ENCODE measurements around the gene TSPAN9.

The TSPAN9 gene

DNA sequence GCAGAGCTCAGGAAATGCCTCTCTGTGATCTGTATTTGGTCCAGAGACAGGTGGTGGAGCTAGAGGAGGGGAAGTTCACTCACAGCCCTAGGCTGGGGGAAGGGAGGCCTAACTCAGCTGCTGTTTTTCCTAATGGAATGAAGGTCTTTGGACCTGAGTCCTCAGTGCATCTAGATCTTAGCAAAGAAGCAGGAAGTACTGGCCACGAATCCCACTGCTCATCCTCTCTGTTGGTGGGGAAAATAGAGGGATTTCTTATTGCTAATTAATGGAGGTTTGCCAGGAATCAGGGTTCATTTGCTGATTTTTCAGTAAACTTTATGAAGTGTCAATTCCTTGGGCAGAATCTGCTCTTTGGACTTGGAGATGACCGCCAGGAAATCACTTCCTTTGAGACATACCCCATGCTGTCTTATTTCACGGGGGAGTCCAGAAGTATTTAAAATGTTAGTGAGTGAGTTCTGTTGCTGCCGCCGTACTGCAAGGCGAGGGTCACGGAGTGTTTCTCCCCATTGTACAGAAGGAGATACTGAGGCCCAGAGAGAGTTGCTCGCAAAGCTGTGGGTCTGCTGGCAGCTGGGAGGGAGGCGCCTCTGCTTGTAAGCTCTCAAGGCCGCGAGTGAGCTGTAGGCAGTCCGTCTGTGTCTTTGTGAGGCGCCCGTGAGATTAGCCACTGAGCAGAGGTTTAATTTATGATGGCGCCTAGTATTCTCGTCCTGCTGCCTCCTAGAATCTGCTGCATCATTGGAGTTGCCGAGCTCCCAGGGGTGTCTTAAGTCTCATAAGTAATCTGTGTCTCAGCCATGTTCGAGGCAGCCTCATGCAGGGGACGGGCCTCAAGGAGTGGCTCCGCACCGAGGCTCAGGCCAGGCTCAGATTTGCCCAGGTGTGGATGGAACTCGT lies 88.2 kb downstream of the TSPAN9 start:
- no peak for DNase-seq (ENCODE audit: low read depth)

DNA sequence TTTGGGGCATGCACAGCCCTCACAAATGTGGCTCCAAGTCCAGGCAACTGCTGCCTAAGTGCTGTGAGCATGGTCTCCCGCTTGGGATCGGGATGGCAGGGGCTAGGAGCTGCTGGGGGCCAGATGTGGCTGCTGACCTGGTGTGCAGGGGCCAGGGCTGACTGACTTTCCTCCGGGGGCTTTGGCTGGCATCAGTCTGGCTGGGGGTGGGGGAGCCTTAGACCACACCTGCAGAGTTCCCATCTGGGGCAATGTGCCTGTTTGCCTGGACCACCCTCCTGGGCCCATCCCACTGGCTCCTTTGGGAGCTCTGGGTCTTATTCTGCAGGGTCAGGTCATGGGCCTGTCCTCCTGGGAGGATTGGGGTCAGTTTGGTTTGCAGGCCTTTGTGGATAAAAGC lies 90.5 kb downstream of the TSPAN9 start:
- no peak for DNase-seq (ENCODE audit: low read depth)

DNA sequence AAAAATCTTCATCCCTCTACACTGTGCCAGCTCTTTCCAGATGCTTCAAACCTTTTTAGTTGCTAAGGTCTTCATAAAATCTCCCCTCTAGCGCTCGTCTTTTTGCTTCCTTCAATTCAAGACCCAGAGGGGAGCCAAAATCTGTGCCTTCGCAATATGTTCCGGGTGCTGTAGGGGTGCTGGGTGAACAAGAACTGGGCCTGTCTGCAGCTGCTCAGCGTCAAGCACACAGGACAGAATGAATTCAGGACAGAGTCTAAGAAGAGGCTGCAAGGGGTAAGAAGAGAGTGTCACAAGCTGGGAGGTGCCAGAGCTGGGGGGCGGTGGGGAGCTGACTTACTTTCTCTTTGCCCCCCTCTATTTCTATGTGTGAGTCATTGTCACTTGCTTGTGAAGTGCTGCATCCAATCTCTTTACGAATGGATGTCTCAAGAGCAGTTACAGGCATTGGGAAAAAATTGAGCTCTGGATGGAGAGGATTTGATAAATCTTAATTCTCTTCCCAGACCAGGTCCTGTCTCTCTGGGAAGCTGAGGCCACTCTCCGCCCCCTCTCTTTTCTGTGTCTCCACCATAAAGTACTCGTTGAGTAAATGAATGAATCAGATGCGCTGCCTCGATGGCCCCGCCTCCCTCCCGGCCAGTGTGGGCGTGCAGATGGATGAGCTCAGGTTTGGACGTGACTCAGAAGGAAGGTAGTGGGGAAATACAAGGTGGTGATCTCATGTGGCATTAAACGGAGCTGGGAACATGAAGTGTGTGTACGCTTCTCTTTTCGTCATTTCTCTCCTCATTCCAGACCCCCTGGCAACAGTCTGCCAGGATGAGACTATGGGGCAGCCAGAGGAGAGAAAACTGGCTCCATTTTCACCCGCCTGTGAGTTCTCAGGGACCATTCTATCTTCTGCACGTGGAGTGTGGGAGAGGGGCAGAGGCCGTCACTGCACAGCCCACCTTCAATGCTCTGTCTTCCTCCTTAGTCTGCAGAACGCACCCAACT lies 91.3 kb downstream of the TSPAN9 start:
- DNase-seq (ENCODE audit: low read depth): no peak

DNA sequence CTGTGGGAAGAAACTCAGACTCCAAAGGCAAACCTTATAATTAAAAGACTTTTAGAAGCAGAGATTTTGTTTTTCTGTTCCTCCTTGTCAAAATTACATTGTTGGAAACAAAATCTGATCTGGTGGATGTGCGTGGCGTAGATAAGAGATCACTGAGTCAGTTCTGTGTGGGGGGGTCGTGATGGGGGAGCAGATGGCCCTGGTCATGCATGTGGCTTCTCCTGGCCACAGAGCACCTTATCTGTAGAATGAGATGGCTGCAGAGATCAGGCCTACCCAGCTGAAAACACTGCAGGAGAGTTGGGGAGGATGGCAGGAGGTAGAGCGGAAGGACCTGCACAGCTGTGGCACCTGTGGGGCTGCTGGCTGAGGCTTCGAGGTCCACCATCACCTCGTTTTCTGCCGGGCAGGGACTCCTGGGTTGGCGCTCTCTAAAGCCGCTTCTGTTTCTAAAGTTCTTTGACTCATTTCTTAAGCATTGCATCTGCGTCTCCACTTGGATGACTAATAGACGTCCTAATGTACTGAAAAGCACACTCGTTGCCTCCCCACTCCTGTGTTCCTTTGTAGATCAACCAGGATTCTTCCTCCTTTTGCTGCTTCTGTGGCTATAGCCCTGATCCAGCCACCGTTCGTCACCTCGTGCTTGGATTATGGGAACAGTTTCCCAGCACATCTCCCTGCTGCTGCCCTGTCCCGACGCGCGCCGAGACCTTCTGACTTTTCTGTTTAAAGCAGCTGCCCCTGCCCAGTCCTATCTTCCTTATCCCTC lies 93.4 kb downstream of the TSPAN9 start:
- no peak for DNase-seq (ENCODE audit: low read depth)

DNA sequence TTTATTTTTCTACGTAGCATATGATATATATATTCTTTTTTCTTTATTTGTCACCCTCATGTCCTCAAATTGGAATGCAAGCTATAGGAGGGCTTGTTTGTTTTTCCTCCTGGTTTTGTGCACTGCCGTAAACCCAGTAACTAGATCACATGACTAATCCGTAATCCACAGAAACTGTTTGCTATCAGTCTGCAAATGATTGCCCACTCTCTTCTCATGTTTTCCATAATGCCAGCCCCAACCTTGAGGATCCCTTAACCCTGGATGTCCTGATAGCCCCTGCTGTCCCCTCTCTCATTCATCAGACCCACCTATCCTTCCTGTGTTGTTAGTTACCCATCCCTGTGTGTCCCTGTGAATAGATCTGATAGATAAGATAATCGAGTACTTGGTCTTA lies 94.0 kb downstream of the TSPAN9 start:
- DNase-seq (ENCODE audit: low read depth): no peak

DNA sequence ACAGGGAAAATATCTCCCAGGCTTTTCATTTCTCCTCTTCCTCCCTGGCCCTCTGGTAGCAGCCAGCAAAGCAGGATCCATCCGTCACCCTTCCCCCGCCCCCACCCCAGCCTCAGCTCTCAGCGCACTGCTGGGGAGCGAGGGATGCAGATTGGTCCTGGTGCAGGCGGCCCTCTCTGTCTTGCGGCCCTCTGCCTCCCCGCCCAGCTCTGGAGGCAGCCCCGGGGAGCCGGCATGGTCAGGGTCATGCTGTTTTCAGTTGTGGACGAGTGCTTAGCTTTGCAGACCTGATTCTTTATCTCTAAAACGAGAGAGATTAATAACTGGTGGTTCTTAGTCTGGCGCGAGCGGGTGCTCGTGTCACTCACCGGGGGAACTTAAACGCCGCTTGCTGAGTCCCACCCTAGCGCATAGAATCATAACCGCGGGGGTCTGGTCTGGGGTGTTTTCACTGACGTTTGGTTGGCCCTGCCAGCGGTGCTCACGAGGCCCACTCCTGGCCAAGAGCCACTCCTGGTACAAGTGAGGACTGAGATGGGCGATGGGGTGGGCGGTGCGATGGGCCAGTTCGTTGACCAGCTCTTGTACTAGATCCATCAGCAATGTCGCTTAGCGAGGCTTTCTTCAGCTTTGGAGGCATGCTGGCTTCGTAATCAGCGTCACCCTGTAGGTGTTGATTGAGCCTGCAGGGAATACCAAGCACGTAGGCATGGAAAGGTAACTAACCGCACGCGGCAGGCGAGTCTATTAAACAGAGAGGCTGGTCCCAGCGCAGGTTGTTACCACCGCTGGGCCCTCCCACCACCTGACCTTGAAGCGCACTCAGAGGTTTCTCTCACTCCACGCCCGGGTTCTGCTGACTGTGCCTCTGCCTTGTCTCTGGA lies 95.2 kb downstream of the TSPAN9 start:
- DNase-seq (ENCODE audit: low read depth): no peak

DNA sequence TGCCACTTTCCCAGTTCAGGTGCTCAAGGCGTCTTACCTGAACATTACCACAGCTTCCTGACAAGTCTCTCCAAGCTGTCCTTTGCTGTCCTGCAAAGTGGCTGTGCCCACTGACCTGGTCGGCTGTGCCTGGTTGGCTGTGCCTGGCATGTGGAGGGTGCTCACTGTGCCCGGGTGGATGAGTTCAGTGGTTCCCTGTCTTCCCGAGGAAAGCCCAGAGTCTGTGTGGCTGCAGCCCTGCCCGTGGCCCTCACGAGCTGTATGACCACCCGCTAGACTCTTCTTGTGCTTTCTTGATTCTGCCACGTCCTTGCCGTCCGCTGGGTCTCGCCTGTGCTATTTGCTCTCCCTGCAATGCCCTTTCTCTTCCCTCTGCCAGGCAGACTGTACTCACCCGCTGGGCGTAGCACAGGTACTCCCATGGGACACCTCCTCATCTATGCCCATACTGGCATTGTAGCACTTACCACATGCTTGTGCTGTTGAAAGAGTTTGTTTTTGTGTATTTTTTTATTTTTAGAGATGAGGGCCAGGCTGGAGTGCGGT lies 95.9 kb downstream of the TSPAN9 start:
- no peak for DNase-seq (ENCODE audit: low read depth)

DNA sequence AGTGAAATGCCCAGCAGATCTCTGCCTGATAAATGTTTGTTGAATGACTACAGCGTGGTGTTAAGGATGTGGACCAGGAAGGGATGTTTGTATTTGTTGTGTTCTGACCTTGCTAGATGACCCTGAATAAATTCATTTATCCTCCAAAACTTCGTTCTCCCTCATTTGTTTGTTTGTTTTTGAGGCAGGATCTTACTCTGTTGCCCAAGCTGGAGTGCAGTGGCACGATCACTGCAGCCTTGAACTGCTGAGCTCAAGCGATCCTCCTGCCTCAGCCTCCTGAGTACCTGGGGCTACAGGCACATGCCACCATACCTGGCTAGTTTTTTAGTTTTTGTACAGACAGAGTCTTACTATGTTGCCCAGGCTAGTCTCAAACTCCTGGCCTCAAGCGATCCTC lies 96.7 kb downstream of the TSPAN9 start:
- no peak for DNase-seq (ENCODE audit: low read depth)

DNA sequence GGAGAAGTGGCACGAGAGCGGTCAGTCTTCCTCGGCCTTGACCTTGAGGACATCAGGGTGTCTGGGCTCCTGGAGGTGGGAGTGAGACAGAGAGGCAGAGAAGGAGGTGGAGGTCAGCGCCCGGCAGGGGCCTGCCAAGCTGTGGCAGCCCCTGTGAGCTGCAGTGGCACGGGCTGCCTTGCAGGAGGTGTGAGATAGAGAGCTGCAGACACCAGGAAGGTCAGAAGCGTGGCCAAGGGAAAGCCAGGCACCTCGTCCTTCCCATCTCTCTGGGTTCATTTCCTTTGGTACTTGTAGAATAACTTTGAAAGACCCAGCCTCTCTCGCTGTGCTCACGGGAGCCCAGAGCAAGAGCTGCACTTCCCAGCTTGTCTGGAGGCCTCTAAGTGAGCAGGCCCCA lies 98.1 kb downstream of the TSPAN9 start:
- no peak for DNase-seq (ENCODE audit: low read depth)

DNA sequence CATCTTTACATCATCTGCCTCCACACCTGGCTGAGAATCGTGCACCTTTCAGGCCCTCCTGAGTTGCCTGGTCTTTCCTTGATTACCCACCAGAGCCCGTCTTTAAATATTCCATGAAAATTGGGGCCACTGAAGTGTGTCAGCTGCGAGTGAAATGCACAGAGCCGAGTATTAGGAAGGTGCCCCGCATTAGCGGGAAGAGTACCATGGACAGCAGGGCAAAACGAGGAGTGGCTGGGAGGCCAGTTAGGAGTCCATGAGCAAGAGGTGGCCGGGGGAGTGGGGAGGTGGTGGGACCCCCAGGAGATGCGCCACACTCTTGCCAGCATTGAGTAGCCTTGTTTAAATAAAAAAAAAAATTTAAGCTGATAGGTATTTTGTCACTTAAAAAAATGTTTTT lies 99.6 kb downstream of the TSPAN9 start:
- no peak for DNase-seq (ENCODE audit: low read depth)

DNA sequence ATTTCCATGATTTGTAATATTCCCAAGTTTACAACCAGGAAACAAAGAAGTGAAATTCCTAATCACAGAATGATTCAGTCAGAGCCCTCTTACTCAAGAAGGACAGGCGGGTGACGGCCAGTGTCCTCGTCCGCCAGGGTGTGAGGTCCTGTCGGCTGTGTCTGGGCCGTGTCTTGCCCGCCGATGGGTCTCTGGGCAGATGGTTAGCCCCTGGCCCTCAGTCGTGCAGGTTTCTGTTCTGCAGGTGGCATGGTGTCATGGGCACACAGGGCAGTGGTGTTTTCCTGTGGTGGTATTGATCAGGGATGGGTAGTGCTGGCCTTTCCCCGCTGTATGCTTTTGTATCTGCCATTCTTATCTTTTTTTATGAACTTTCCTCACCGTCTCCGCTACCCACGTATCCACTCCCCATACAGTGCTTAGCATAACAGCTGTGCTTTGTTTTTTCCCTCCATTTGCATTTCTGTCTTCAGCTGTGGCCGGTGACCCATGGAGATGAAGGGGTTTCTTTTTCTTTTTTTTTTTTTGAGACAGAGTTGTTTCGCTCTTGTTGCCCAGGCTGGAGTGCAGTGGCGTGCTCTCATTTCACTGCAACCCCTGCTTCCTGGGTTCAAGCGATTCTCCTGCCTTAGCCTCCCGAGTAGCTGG lies 100.7 kb downstream of the TSPAN9 start:
- no peak for DNase-seq (ENCODE audit: low read depth)

DNA sequence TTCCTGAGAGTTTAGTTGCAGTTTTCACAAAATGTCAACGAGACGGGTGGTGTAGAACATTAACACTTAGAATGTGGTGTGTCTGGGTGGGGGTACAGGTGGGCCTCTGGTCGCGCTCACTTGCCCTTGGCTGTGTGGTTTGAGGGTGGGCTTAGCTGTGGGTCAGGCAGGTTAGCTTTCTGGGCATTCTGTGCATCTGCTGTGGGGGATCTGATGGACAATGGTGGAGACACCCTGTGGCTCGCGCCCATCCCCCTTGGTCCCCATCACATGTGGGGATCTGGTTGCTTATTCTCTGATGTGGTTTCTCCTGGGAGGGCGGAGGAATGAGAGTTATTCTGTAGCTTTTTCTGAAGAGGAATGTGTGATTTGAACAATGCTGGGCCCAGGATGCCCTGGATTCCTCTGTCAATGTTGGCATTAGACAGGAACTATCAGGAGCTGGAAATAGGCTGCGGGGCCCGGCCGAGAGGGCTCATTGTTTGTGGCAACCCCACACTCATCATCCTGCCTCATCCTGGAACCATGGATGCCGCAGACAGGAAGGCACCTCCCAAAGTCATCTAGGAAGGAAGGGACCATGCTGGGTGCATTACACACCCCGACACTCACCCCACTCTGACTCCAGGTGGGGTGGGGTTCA lies 101.6 kb downstream of the TSPAN9 start:
- no peak for DNase-seq (ENCODE audit: low read depth)

DNA sequence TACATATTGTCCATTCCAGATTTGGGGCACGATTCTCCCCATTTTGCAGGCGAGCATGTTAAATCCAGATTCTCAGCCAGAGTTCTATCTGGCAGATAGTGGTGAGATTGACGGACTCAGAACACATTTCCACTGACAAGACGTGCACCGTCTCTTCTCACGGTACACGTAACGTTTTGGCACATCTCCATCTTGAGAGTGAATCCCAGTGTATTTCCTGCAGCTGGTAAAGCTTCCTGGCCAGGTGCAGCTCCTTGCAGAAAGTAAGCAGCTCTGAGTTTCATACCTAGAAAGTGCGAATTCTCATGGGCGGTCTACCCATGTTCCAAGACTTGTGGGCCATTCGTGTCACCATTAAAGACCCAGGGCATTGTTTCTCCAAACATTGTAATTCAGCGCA lies 102.6 kb downstream of the TSPAN9 start:
- no peak for DNase-seq (ENCODE audit: low read depth)

DNA sequence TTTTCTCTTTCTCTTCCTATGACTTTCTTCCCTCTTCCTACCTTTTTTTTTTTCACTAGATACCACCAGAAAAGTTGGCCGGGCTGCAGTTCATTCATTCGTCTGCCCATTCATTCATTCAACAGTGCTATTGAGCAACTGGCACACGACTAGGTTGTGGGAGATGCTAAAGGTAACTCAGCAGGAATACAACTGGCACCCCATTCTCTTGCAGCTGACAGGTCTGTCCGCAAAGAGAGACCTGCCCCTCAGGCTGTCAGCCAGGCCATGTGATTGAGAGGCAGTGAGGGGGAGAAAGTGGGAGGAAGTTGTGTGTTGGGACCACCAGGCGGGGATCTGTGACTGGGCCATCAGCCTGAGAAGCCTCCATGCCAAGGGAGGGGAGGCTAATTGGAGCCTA lies 105.2 kb downstream of the TSPAN9 start:
- DNase-seq (ENCODE audit: low read depth): no peak

DNA sequence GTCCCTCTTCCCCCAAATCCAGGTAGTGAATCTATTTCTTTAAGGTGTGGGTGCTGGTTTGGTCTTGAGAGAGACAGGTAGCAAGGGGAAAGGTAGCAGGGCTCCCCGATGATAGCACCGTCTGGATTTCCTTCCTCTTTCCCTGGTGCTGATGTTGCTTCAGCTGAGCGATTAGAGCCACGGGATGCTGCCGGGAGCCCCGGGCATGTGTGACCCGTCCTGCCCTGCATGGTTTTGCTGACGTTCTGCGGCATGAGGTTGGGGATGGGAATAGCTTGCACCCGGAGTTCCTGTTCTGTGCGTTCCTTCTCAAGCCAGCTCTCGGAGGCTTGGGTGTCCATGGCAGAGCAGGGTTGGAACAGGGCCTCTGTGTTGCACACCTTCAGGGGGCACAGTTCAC lies 107.3 kb downstream of the TSPAN9 start:
- no peak for DNase-seq (ENCODE audit: low read depth)

DNA sequence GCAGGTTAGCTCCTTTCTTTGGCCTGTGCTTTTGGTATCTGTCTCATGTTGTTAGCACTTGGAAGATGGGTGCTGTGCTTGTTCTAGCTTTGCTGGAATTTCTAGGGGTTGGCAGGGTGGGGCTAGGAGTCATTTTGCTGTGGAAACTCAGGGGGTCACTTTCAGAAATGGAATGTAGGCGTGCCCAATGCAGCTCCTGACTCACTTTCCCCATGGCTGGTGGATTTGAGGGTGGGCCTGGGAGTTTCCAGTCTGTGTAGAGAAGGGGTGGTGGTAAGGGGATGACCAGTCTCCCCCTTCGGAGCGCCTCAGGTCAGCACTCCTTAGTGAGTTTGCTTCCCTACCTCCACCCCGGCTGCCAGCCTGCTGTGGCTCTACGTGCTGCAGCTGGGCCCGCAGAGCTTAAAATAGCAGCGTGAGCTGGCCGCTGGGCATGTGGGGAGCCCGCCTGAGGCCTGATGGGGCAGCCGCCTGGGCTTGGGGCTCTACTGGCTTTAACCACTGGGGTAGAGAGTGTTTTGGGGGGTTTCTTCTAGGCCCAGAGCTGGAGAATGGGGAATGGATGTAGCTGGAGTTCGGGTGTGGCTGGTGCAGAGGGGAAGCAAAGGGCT lies 108.2 kb downstream of the TSPAN9 start:
- DNase-seq (ENCODE audit: low read depth): no peak

DNA sequence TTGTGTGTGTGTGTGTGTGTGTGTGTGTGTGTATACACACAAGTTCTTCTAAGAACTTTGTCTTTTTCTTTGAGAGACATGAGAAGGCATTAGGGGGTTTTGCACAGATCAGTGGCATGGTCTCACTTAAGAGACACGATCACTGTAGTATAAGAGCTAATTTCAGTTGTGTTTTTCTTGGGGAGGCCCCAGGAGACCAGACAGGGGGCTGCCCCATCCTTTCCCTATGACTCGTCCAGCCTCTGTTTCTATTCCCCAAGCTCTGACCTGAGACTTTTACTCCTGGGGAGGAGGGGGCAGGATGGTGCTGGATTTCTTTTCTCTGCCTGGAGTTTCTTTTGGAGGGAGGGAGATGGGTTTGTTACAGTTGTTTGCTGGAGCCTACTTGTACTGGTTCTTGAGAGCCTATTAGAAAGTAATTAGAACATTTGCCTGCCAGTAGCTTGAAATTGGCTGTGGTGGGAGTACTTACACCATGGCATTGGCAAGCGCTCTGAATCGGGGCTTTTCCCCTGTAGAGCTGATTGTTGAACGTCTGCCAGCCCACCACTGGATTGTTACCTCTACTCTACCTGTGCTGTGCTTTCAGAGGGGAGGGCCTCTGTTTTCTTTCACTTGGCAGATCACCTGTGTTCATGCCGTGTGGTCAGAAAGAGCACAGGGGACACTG lies 109.5 kb downstream of the TSPAN9 start:
- DNase-seq (ENCODE audit: low read depth): no peak

DNA sequence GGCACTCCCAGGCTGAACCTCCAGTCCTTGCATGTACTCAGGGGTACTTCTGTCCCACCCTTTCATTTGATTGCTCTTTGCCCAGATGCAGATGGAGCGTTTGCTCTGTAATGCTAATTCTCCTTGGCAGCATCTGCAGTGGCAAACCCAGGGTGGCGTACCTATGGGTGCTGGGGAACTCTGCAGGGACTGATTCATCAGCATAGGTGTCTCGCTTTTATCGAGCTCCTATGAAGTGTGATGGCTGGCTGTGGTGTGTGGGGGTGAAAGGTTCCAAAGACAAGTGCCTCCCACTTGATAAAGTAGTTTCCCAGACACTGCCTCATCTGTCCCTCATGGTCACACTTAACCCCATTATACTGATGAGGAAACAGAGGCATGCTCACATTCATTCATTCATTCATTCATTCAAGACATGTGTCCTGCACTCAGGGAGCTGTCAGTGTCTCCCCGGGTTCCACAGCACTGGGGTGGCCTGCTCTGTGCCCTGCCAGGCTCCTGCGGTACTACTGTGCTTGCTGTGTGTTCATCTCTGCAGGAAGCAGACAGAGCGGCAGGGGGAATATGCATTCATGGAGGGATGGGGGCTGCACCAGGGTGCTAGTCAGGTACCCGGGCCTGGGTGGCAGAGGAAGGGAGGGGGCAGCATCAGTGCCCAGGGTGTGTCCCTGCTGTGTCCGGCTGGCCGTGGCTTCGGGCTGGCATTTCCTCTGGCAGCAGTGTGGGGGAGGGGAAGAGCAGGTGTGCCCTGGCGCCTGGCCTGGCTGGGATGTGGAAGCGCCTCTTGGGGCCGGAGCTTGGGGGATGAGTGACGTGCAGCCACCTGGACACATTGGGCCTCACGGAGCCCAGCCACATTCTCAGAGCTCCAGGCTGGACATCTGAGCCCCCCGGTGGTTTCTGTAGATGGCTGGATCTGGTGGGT lies 110.9 kb downstream of the TSPAN9 start:
- DNase-seq (ENCODE audit: low read depth): no peak
